Sigmoid colon (tissue), 4 donors: ENCODE measurements around the gene VCX2.

Experiments used
- CTCF ChIP-seq, 4 experiments: fragments of 450-650 bp in 3 of 4; fragments of 200-600 bp in 1 of 4; IDR thresholded peaks; one replicate each; pipeline ENCODE4 v1.5.1; 2016 to 2019; ENCODE audit warnings: antibody characterized with exemption in 4 of 4, mild to moderate bottlenecking in 3 of 4, moderate library complexity in 2 of 4
- EP300 ChIP-seq, 4 donors: sonication (generic); formaldehyde crosslinking; IDR thresholded peaks; one replicate each; pipeline ENCODE4 v1.6.1; 2017; ENCODE audit warnings: antibody characterized with exemption in 4 of 4
- POLR2A ChIP-seq, 2 donors: fragments of 450-650 bp; IDR thresholded peaks; one replicate each; pipeline ENCODE4 v1.6.1; 2016; ENCODE audit warnings: antibody characterized with exemption in 2 of 2, mild to moderate bottlenecking in 2 of 2, moderate library complexity in 2 of 2
- POLR2AphosphoS5 ChIP-seq, 4 donors: sonication (generic); formaldehyde crosslinking; IDR thresholded peaks; one replicate each; pipeline ENCODE4 v1.6.1; 2017; ENCODE audit warnings: antibody characterized with exemption in 4 of 4

- no peak for TF ChIP-seq POLR2A (IDR thresholded peaks at IDR 0.05)
- no peak for TF ChIP-seq CTCF (IDR thresholded peaks at IDR 0.05)
- TF ChIP-seq POLR2AphosphoS5 (IDR thresholded peaks at IDR 0.05) = no peak
- TF ChIP-seq EP300 (IDR thresholded peaks at IDR 0.05) = no peak
Observed at GRCh38 chrX:8141896-8142295, 29.2 kb downstream of the VCX2 start.
